Stomach smooth muscle (tissue), 2 donors: ENCODE results near the gene IL12RB2.

ENCODE experiments used
- H3K27ac ChIP-seq: one replicate; pipeline ENCODE4 v1.7.0; 2013; ENCODE audit warnings: mild to moderate bottlenecking, low read length, inconsistent platforms
- H3K27me3 ChIP-seq, 2 donors: one replicate each; pipeline ENCODE4 v1.7.0; 2013; ENCODE audit warnings: low read length in 2 of 2; ENCODE audit not compliant: insufficient read depth in 2 of 2, control insufficient read depth in 1 of 2
- H3K36me3 ChIP-seq, 2 donors: one replicate each; pipeline ENCODE4 v1.7.0; 2013; ENCODE audit warnings: low read length in 2 of 2; ENCODE audit not compliant: control insufficient read depth in 2 of 2, insufficient read depth in 2 of 2
- H3K4me1 ChIP-seq: one replicate; pipeline ENCODE4 v1.7.0; 2013; ENCODE audit warnings: low read length; ENCODE audit not compliant: control insufficient read depth, insufficient read depth
- H3K4me3 ChIP-seq, 2 donors: one replicate each; pipeline ENCODE4 v1.7.0; 2013; ENCODE audit warnings: low read length in 2 of 2
- H3K9ac ChIP-seq, 2 donors: one replicate each; pipeline ENCODE4 v1.7.0; 2013; ENCODE audit warnings: low read length in 2 of 2, mild to moderate bottlenecking in 1 of 2
- H3K9me3 ChIP-seq, 2 donors: one replicate each; pipeline ENCODE4 v1.7.0; 2013; ENCODE audit warnings: low read length in 2 of 2; ENCODE audit not compliant: control insufficient read depth in 2 of 2
- donor health status: healthy.
- donor health status: Pancreatic carcinoma.

IL12RB2 gene

DNA sequence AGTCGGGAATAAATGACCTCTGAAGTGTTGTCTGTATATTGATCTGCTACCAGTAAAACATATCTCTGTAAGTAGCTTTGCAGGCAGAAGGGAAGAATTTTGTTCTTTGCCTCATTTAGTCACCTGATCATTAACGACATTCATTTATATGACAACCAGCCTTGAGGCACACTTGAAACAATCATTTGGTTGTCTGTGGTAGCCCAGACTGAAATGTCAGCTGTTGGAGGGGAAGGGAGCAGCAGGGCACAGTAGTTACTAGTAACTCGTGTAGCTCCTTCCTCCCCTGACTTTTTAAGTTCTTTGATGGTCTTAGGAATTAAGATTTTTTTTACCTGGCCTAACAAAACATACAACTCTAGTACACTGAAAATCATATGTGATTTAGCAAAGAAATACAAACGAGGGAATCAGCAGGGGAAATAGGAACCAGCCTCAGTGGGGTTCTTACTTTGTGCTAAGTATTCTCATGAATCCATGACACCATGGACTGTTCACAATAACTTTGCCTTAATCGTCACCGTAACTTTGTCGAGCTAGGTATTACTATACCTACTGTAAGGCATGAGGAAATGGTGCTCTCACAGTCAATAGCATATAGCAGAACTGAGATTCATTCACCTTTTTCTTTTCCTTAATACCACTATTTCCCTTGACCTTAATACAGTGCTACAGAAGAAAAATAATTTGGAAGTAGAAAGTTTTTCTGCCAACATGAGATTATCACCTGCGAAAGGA, 6.4 kb downstream of the IL12RB2 start:
- H3K36me3 ChIP-seq: no peaks in the 10 kb centered on the region
- H3K27ac ChIP-seq: no peak overlapping the region
- no peak overlapping the region for H3K4me3 ChIP-seq
- H3K27me3 ChIP-seq: peaks cover 0 to 2% of the 10 kb centered on the region in 2 donors
- no peaks in the 10 kb centered on the region for H3K9me3 ChIP-seq
- H3K9ac ChIP-seq: no peak overlapping the region
- H3K4me1 ChIP-seq: no peaks in the 10 kb centered on the region

DNA sequence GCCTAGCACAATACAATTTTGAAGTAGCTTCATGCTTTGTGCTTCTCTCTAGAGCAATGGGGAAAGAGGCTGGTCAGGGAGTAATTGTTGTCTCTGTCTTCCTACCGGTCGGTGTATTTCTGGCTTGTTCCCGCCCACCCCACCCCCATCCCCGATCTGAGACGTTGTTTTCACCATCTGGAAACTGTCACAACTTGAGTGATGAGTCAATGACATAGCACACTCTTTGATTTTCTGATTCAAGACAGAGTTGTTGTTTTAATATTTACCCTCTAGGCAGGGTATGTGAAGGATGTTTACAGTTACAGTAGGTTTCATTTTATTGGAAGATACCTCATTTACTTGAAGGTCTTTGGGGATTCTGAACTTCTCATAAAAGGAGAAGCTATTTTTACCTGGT, 7.0 kb downstream of the IL12RB2 start:
- H3K4me1 ChIP-seq: no peaks in the 10 kb centered on the region
- no peak overlapping the region for H3K9ac ChIP-seq
- H3K9me3 ChIP-seq: no peaks in the 10 kb centered on the region
- H3K27me3 ChIP-seq: peaks cover 0 to 2% of the 10 kb centered on the region in 2 donors
- no peak overlapping the region for H3K27ac ChIP-seq
- no peak overlapping the region for H3K4me3 ChIP-seq
- no peaks in the 10 kb centered on the region for H3K36me3 ChIP-seq

DNA sequence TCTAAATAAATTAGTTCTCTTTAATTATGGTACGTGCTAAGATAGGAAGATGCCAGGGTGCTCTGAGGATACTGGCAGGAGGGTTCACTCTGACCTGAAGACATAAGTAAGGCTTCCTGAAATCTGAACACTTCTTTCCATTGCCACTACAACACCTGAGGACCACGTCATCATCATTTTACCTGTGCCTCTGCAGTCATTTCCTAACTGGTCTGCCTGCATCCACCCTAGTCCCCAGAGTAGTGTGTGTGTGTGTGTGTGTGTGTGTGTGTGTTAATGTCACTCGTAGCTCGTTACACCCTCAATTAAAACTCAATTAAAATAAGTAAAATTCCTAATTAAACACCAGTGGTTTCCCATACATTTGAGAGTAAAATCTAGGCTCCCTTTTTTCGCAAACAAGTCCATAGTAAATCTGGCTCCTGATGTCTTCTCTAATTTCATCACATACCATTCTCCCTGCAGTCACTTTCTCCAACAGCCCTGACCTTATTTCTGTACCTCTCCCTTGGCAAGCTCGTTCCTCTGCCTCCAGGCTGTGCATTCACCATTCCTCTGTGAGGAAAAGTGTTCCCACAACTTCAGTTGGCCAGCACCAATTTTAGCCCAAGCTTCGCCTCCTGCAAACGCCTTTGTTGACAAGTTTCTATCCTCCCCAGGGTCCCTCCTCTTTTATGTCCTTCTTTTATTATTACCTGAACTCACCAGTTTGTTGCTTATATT, 8.7 kb downstream of the IL12RB2 start:
- Histone ChIP-seq H3K4me1 (no peaks in the 10 kb centered on the region), H3K27me3 (peaks cover 0 to 2% of the 10 kb centered on the region in 2 donors), H3K9me3 (no peaks in the 10 kb centered on the region), H3K36me3 (no peaks in the 10 kb centered on the region), H3K4me3 (no peak overlapping the region), H3K9ac (no peak overlapping the region), H3K27ac (no peak overlapping the region)

DNA sequence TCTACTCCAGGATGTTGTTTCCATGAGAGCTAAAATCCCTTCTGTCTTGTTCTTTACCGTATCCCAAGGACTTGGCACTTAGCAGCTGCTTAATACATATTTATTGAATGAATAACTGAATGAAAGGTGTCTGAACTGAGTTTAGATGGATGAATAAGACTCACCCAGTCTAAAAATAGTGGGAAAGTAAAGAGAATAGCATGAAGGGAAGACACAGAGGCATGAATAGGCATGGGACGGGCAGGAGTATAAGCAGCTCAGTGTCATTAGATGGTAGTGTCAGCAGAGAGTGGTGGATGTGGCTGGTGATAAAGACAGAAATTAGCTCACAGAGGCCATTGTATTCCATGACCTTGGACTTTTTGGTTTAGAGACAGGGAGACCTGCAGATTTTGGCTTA, 9.2 kb downstream of the IL12RB2 start:
- no peak overlapping the region for H3K4me3 ChIP-seq
- no peaks in the 10 kb centered on the region for H3K36me3 ChIP-seq
- no peak overlapping the region for H3K9ac ChIP-seq
- H3K4me1 ChIP-seq: no peaks in the 10 kb centered on the region
- H3K27ac ChIP-seq: no peak overlapping the region
- H3K27me3 ChIP-seq: peaks cover 0 to 2% of the 10 kb centered on the region in 2 donors
- no peaks in the 10 kb centered on the region for H3K9me3 ChIP-seq

DNA sequence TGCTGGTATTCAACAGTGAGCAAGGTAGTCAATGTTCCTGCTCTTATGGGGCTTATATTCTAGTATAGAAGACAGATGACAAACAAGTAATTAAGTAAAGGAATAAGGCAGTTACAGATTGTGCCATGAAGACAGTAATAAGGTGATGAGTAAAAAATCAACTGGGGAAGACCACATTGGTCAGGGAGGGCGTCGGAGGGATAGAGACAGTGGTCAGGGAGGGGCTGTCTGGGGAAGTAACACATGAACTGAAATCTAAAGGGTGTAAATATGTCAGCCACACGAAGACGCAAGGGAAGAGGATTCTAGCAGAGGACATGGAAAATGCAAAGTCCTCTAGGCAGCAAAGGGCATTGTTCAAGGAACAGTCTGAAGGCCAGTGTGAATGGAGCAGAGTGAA, 10.1 kb downstream of the IL12RB2 start:
- no peaks in the 10 kb centered on the region for H3K36me3 ChIP-seq
- no peak overlapping the region for H3K4me3 ChIP-seq
- H3K4me1 ChIP-seq: no peaks in the 10 kb centered on the region
- H3K27me3 ChIP-seq: peaks cover 0 to 2% of the 10 kb centered on the region in 2 donors
- H3K9me3 ChIP-seq: no peaks in the 10 kb centered on the region
- H3K9ac ChIP-seq: no peak overlapping the region
- no peak overlapping the region for H3K27ac ChIP-seq

DNA sequence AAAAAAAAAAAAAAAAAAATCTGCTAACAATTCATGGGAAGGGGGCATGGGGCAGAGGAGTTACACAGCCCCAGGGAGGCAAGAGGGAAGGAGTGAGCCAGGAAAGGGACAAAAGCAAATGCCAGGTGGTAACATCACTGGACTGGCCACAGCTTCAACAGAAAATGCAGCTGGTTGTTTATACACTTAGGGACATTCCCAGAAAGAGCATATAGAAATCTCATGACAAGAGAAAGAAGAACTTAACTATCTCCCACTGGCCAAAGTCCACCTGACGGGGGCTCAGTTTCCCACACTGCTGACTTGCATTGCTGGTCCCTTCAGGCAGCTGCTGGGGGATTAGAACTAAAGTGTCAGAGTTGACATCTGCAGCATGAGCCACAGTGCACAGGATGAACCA, 14.8 kb downstream of the IL12RB2 start:
- H3K4me1 ChIP-seq: no peaks in the 10 kb centered on the region
- H3K27me3 ChIP-seq: peaks cover 0 to 2% of the 10 kb centered on the region in 2 donors
- no peak overlapping the region for H3K27ac ChIP-seq
- no peaks in the 10 kb centered on the region for H3K9me3 ChIP-seq
- H3K36me3 ChIP-seq: no peaks in the 10 kb centered on the region
- no peak overlapping the region for H3K4me3 ChIP-seq
- H3K9ac ChIP-seq: no peak overlapping the region

DNA sequence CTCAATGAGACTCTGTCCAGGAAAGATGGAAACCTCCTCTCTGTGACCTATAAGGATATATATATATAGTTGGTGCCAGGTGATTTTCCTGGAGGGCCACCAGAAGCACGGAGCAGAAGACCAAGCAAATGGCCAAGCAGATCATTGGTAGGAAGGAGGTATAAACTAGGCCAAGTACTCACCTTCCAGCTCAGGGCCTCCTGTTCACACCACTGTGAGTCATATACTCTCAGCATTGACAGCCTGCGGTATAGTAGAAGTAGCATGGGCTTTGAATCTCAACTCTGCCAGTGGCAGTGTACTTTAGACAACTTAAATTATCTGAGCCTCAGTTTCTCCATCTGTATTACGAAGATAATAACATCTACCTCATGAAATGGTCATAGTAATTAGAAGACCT, 15.4 kb downstream of the IL12RB2 start:
- H3K4me3 ChIP-seq: no peak overlapping the region
- no peaks in the 10 kb centered on the region for H3K9me3 ChIP-seq
- no peak overlapping the region for H3K9ac ChIP-seq
- no peaks in the 10 kb centered on the region for H3K4me1 ChIP-seq
- no peaks in the 10 kb centered on the region for H3K27me3 ChIP-seq
- no peaks in the 10 kb centered on the region for H3K36me3 ChIP-seq
- H3K27ac ChIP-seq: no peak overlapping the region

DNA sequence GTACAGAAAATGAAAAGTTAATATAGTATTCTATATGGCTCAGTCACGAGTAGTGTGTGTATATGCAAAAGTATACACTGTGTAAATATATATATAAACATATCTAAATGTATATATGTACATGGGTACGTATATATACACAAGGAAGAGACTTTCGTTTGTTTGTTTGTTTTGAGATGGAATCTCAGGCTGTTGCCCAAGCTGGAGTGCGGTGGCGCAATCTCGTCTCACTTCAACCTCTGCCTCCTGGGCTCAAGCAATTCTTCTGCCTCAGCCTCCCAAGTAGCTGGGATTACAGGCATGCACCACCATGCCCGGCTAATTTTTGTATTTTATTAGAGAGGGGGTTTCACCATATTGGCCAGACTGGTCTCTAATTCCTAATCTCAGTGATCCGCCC, 16.4 kb downstream of the IL12RB2 start:
- Histone ChIP-seq H3K4me1 (no peaks in the 10 kb centered on the region), H3K9ac (no peak overlapping the region), H3K36me3 (no peaks in the 10 kb centered on the region), H3K27me3 (no peaks in the 10 kb centered on the region), H3K4me3 (no peak overlapping the region), H3K9me3 (no peaks in the 10 kb centered on the region), H3K27ac (no peak overlapping the region)

DNA sequence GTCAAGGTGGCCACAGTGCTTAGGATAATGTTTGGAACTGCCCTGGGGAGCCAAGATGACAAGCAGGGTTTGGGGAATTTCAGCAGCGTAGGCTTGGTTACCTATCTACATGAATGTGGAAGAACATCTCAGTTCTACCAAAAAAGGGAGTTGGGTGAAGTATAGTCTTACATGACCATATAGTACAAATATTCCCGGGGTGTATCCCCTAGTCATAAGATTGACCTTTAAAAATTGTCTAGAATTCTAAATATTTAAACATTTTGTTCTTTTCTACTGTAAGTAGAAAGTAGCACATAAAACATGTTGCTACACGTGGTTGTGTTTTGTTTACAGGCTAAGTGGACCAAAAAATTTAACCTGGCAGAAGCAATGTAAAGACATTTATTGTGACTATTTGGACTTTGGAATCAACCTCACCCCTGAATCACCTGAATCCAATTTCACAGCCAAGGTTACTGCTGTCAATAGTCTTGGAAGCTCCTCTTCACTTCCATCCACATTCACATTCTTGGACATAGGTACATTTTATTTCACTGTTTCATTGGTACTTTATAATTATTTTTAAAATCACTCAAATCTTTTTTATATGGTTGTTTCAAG, 20.3 kb downstream of the IL12RB2 start:
- H3K4me3 ChIP-seq: no peak overlapping the region
- H3K27me3 ChIP-seq: no peaks in the 10 kb centered on the region
- H3K27ac ChIP-seq: no peak overlapping the region
- H3K4me1 ChIP-seq: no peaks in the 10 kb centered on the region
- H3K9ac ChIP-seq: no peak overlapping the region
- no peaks in the 10 kb centered on the region for H3K36me3 ChIP-seq
- no peaks in the 10 kb centered on the region for H3K9me3 ChIP-seq

DNA sequence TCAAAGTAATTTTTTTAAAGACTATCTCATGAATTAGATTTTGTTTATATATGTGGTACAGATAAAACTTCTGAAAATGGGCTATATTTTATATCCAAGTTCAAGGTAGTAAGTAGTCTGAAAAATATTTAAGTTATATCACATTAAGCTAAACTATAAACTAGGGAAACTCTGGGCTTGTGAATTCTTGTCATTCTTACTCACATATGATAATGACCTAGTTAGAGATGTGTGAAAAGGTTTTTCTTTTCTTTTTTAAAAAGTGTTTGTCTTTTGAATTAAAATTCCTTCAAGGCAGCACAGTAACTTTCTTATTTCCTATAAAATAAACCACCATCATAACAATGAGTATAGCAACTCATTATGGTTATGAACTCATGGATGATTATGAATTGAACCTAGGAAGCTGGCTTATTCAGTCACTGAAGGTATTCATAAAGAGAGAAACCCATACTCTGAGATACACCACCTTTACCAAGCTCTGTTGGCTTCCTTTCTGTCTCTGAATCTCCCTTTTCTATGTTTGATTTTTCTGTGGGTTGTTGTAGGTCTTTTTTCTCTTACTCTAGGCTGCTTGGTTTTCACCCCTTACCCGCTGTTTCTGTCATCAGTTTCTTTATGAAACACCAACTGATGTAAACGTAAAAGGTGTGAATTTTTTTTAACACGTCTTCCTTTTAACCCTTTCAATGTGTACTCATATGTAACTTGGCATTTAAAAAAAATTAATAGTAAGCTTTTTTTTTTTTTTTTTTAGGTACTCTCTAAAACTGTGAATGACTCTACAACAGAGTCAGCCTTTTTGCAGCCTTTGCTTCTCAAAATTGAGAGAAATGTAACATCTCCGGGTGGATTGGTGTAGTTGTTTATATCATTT, 25.2 kb downstream of the IL12RB2 start:
- Histone ChIP-seq H3K36me3 (no peaks in the 10 kb centered on the region), H3K27ac (no peak overlapping the region), H3K9me3 (no peaks in the 10 kb centered on the region), H3K9ac (no peak overlapping the region), H3K27me3 (no peaks in the 10 kb centered on the region), H3K4me3 (no peak overlapping the region), H3K4me1 (no peaks in the 10 kb centered on the region)
